OCI-LY3 (cell line): Measurements from ENCODE around the gene BRAF.

Source experiments
- H2AFZ ChIP-seq: fragments of 200-600, 300-600 bp; shearing (Covaris generic); 2 replicates; pipeline ENCODE4 v1.6.0; 2014; ENCODE audit warnings: antibody characterized with exemption, low read depth, low read length
- H3K27ac ChIP-seq: fragments of 200-600, 300-600 bp; sonication (generic); 2 replicates; pipeline ENCODE4 v1.5.1; 2014; ENCODE audit warnings: mild to moderate bottlenecking, low read length, moderate library complexity, mixed read lengths
- H3K27me3 ChIP-seq: fragments of 200-600, 300-600 bp; sonication (generic); 2 replicates; pipeline ENCODE4 v1.6.1; 2014; ENCODE audit warnings: low read depth, low read length, mixed read lengths
- H3K36me3 ChIP-seq: fragments of 200-600, 300-600 bp; sonication (generic); replicated peaks from 2 replicates; pipeline ENCODE3; 2014; ENCODE audit warnings: low read depth, low read length, mixed read lengths
- H3K4me1 ChIP-seq: fragments of 300-600, 200-600 bp; sonication (generic); 2 replicates; pipeline ENCODE4 v1.6.1; 2014; ENCODE audit warnings: low read length, mixed read lengths
- H3K4me2 ChIP-seq: fragments of 200-600, 300-600 bp; sonication (generic); 2 replicates; pipeline ENCODE4 v1.6.1; 2014; ENCODE audit warnings: low read length, mixed read lengths
- H3K4me3 ChIP-seq: fragments of 300-600, 200-600 bp; sonication (generic); 2 replicates; pipeline ENCODE4 v1.5.1; 2014; ENCODE audit warnings: antibody characterized with exemption, mild to moderate bottlenecking, low read length, moderate library complexity
- H3K79me2 ChIP-seq: fragments of 300-600, 200-600 bp; shearing (Covaris generic); 2 replicates; pipeline ENCODE4 v1.6.1; 2014; ENCODE audit warnings: mild to moderate bottlenecking, low read length, mixed read lengths
- H3K9ac ChIP-seq: fragments of 300-600, 200-600 bp; shearing (Covaris generic); 2 replicates; pipeline ENCODE4 v1.6.0; 2014; ENCODE audit warnings: mild to moderate bottlenecking, low read length, moderate library complexity
- H3K9me3 ChIP-seq: fragments of 200-600, 300-600 bp; shearing (Covaris generic); 2 replicates; pipeline ENCODE4 v1.6.1; 2014; ENCODE audit warnings: low read length, mixed read lengths; ENCODE audit not compliant: insufficient read depth
- H4K20me1 ChIP-seq: fragments of 200-600, 300-600 bp; sonication (generic); 2 replicates; pipeline ENCODE4 v1.6.1; 2016; ENCODE audit warnings: low read length, mixed read lengths; ENCODE audit not compliant: insufficient read depth
- EZH2phosphoT487 ChIP-seq: fragments of 200-600 bp; shearing (Covaris generic); IDR thresholded peaks from 2 replicates; pipeline ENCODE4 v1.6.1; 2018; ENCODE audit warnings: antibody characterized with exemption, mixed run types, low read depth
- TF ChIP-seq, protein P1 (sequence below): fragments of 200-600, 300-600 bp; sonication (generic); IDR thresholded peaks from 2 replicates; pipeline ENCODE4 v1.5.1; 2014; ENCODE audit warnings: antibody characterized with exemption, low read length, low read depth

Gene BRAF

DNA sequence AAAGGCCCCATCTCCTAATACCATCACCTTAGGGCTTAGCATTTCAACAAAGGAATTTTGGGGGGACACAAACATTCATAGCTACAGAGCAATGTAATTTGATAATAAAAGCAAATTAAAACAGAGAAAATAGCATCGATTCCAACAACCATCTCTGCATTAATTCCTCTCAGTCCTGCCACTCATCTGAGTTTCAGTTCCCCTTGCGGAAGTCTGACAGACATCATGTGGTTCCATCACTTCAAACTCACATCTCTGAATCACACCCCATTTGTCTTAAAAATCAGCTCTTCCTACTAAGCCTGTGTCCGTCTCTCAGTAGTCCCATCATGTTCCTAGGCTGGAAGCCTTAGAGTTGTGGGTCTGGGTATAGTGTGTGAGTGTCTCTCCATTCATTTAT, 248.4 kb downstream of the BRAF start:
- Histone ChIP-seq H3K9me3 (no peaks in the 10 kb centered on the region), H3K4me1 (peaks cover 39% of the 10 kb centered on the region), H3K9ac (peak overlapping the region; percentile 4; the same call in 1 of the 2 replicates), H3K27ac (peak overlapping the region; percentile 45), H3K79me2 (no peaks in the 10 kb centered on the region), H3K4me2 (peak overlapping the region; percentile 58), H3K4me3 (peak overlapping the region; percentile 19), H2AFZ (no peak overlapping the region), H3K27me3 (no peaks in the 10 kb centered on the region), H4K20me1 (no peaks in the 10 kb centered on the region), H3K36me3 (peaks cover 15% of the 10 kb centered on the region)
- TF ChIP-seq EZH2phosphoT487, result no peak
- TF ChIP-seq, protein P1, sequence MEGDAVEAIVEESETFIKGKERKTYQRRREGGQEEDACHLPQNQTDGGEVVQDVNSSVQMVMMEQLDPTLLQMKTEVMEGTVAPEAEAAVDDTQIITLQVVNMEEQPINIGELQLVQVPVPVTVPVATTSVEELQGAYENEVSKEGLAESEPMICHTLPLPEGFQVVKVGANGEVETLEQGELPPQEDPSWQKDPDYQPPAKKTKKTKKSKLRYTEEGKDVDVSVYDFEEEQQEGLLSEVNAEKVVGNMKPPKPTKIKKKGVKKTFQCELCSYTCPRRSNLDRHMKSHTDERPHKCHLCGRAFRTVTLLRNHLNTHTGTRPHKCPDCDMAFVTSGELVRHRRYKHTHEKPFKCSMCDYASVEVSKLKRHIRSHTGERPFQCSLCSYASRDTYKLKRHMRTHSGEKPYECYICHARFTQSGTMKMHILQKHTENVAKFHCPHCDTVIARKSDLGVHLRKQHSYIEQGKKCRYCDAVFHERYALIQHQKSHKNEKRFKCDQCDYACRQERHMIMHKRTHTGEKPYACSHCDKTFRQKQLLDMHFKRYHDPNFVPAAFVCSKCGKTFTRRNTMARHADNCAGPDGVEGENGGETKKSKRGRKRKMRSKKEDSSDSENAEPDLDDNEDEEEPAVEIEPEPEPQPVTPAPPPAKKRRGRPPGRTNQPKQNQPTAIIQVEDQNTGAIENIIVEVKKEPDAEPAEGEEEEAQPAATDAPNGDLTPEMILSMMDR, result no peak

DNA sequence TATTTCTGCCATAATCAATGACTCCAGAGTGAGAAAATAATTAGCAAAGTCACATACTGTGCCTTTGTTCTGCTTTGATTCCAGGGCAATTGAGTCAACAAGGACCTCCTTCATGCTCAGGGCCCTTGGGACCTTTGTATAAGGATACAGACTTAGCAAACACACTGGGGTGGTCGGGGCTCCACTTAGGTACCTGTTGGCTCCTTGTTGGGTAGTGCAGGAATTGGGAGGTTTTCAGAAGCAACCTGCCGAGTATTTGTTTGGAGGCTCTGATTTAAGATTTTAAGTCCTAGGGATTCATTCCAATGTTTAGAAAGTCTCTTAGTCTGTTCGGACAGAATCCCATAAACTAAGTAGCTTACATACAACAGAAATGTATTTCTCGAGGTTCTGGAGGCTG, 249.0 kb downstream of the BRAF start:
- Histone ChIP-seq H3K4me1 (peaks cover 39% of the 10 kb centered on the region), H3K4me3 (peak overlapping the region; percentile 19), H3K27ac (peak overlapping the region; percentile 45), H3K79me2 (no peaks in the 10 kb centered on the region), H3K27me3 (no peaks in the 10 kb centered on the region), H3K9me3 (no peaks in the 10 kb centered on the region), H2AFZ (no peak overlapping the region), H3K4me2 (peak overlapping the region; percentile 58), H3K9ac (peak overlapping the region; percentile 4; the same call in 1 of the 2 replicates), H3K36me3 (peaks cover 11% of the 10 kb centered on the region), H4K20me1 (no peaks in the 10 kb centered on the region)
- no peak for TF ChIP-seq EZH2phosphoT487
- TF ChIP-seq, protein P1, result no peak

DNA sequence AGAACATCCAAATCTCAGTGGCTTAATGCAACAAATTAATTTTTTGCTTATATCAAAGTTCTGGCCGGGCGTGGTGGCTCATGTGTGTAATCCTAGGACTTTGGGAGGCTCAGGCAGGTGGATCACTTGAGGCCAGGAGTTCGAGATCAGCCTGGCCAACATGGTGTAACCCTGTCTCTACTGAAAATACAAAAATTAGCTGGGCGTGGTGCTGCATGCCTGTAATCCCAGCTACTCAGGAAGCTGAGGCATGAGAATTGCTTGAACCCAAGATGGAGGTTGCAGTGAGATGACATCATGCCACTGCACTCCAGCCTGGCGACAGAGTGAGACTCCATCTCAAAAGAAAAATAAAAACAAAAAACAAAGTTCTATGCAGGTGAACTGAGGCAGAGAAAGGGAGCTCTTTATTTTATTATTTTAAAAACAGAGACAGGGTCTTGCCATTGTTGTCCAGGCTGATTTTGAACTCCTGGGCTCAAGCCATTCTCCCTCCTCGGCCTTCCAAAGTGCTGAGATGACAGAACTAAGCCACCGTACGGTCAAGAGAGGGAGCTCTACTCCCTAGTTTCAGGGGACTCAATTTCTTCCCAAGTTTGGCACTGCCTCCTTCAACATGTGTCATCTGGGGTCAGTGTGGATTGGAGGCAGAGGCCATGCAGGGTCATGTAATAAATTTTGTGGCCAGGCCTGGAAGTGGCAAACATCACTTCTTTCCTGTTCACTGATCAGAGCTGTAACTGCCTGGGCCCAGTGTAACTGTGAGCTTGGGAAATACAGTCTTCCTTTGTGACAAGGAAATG, 249.6 kb downstream of the BRAF start:
- TF ChIP-seq EZH2phosphoT487, result no peak
- TF ChIP-seq, protein P1, result peak; percentile 60
- peak overlapping the region; percentile 95 for H3K4me2 ChIP-seq
- no peak overlapping the region for H3K9ac ChIP-seq
- no peaks in the 10 kb centered on the region for H4K20me1 ChIP-seq
- no peak overlapping the region for H2AFZ ChIP-seq
- no peak overlapping the region; the same call in 1 of the 2 replicates for H3K4me3 ChIP-seq
- peaks cover 39% of the 10 kb centered on the region for H3K4me1 ChIP-seq
- H3K36me3 ChIP-seq, result peaks cover 9% of the 10 kb centered on the region
- H3K9me3 ChIP-seq, result no peaks in the 10 kb centered on the region
- H3K79me2 ChIP-seq, result no peaks in the 10 kb centered on the region
- peak overlapping the region; percentile 45; the same call in 1 of the 2 replicates for H3K27ac ChIP-seq
- no peaks in the 10 kb centered on the region for H3K27me3 ChIP-seq

DNA sequence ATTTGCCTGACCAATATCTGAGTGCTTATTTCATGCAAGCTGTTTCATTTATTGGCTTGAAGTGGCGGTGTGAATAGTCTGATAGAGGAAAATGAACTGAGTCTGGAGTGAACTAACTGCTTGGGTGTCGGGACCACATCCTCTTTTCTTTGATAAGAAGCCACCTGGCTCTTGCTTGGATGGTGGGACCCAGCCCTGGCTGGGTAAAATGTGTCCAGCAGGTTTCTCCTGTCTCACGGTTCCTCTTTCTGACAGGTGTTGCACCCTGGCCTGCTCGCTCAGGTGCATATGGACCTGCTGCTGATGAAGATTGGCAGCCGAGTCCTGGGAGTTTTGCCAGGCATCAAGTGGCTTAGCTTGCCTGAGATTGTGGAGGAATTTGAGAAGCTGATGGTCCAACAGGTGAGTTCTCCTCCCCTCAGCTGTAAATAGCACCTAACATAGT, 250.4 kb downstream of the BRAF start:
- no peak for TF ChIP-seq EZH2phosphoT487
- TF ChIP-seq, protein P1, result no peak
- H3K27ac ChIP-seq, result peak overlapping the region; percentile 2; the same call in 1 of the 2 replicates
- H3K9me3 ChIP-seq, result no peaks in the 10 kb centered on the region
- peaks cover 39% of the 10 kb centered on the region for H3K4me1 ChIP-seq
- no peaks in the 10 kb centered on the region for H3K79me2 ChIP-seq
- H3K27me3 ChIP-seq, result no peaks in the 10 kb centered on the region
- H2AFZ ChIP-seq, result no peak overlapping the region
- peaks cover 9% of the 10 kb centered on the region for H3K36me3 ChIP-seq
- H3K4me3 ChIP-seq, result peak overlapping the region; percentile 78
- peak overlapping the region; percentile 95 for H3K4me2 ChIP-seq
- no peaks in the 10 kb centered on the region for H4K20me1 ChIP-seq
- H3K9ac ChIP-seq, result no peak overlapping the region
